Measurements from ENCODE around the gene PYCR2. TPM values are rescaled to one million over a fixed set of nuclear protein-coding genes. Genes with fewer than 3 reads are reported as not detected.

PYCR2 gene
- polyA plus RNA-seq, 2 donors = 38.2 to 41.5 TPM

GRCh38 chr1:225873281-225873850, 50.7 kb downstream of the PYCR2 start:
- peaks cover 12 to 22% of the 10 kb centered on the region in 2 donors for H3K36me3 ChIP-seq (ENCODE audit: control insufficient read depth in 2 of 2, insufficient read depth in 2 of 2, low read length in 1 of 2)
- H3K27ac ChIP-seq (ENCODE audit: low read depth in 2 of 2, low read length in 1 of 2) = peak overlapping the region in 1 of 2 donors; percentile 33
- H3K9me3 ChIP-seq (ENCODE audit: control insufficient read depth in 2 of 2, insufficient read depth in 1 of 2, low read depth in 1 of 2, low read length in 1 of 2) = no peaks in the 10 kb centered on the region
- peaks cover 10 to 15% of the 10 kb centered on the region in 2 donors for H3K4me1 ChIP-seq (ENCODE audit: control insufficient read depth in 2 of 2, insufficient read depth in 2 of 2, low read length in 1 of 2)
- no peak overlapping the region for H3K4me3 ChIP-seq (ENCODE audit: low read depth in 1 of 2, low read length in 2 of 2)
- WGBS, 2 donors = 80 to 83% methylated on average over 10 of the region's 10 CpGs
- H3K27me3 ChIP-seq (ENCODE audit: control insufficient read depth in 1 of 2, insufficient read depth in 2 of 2, low read length in 2 of 2) = no peaks in the 10 kb centered on the region

- Histone ChIP-seq H3K27ac (ENCODE audit: low read depth in 2 of 2, low read length in 1 of 2) (no peak overlapping the region), H3K36me3 (ENCODE audit: control insufficient read depth in 2 of 2, insufficient read depth in 2 of 2, low read length in 1 of 2) (peaks cover 16 to 25% of the 10 kb centered on the region in 2 donors)
Measured at GRCh38 chr1:225872075-225872430, 52.0 kb downstream of the PYCR2 start.

GRCh38 chr1:225871359-225872074, 52.5 kb downstream of the PYCR2 start:
- Histone ChIP-seq H3K9me3 (ENCODE audit: control insufficient read depth in 2 of 2, insufficient read depth in 1 of 2, low read depth in 1 of 2, low read length in 1 of 2) (no peaks in the 10 kb centered on the region), H3K4me1 (ENCODE audit: control insufficient read depth in 2 of 2, insufficient read depth in 2 of 2, low read length in 1 of 2) (peaks cover 5 to 12% of the 10 kb centered on the region in 2 donors), H3K27me3 (ENCODE audit: control insufficient read depth in 1 of 2, insufficient read depth in 2 of 2, low read length in 2 of 2) (no peaks in the 10 kb centered on the region), H3K4me3 (ENCODE audit: low read depth in 1 of 2, low read length in 2 of 2) (no peak overlapping the region), H3K36me3 (ENCODE audit: control insufficient read depth in 2 of 2, insufficient read depth in 2 of 2, low read length in 1 of 2) (peaks cover 16 to 30% of the 10 kb centered on the region in 2 donors), H3K27ac (ENCODE audit: low read depth in 2 of 2, low read length in 1 of 2) (no peak overlapping the region)
- 73 to 77% methylated on average over 11 of the region's 11 CpGs for whole genome bisulfite sequencing, 2 donors

More at GRCh38 chr1:225872075-225872430, 52.0 kb downstream of the PYCR2 start:
- no peaks in the 10 kb centered on the region for H3K27me3 ChIP-seq (ENCODE audit: control insufficient read depth in 1 of 2, insufficient read depth in 2 of 2, low read length in 2 of 2)
- peaks cover 6 to 12% of the 10 kb centered on the region in 2 donors for H3K4me1 ChIP-seq (ENCODE audit: control insufficient read depth in 2 of 2, insufficient read depth in 2 of 2, low read length in 1 of 2)
- no peaks in the 10 kb centered on the region for H3K9me3 ChIP-seq (ENCODE audit: control insufficient read depth in 2 of 2, insufficient read depth in 1 of 2, low read depth in 1 of 2, low read length in 1 of 2)
- H3K4me3 ChIP-seq (ENCODE audit: low read depth in 1 of 2, low read length in 2 of 2) = no peak overlapping the region
- WGBS, 2 donors = 72 to 81% methylated on average over 3 of the region's 3 CpGs

GRCh38 chr1:225870911-225871310, 53.1 kb downstream of the PYCR2 start:
- H3K27ac ChIP-seq (ENCODE audit: low read depth in 2 of 2, low read length in 1 of 2) = no peak overlapping the region
- no peaks in the 10 kb centered on the region for H3K27me3 ChIP-seq (ENCODE audit: control insufficient read depth in 1 of 2, insufficient read depth in 2 of 2, low read length in 2 of 2)
- peaks cover 5 to 9% of the 10 kb centered on the region in 2 donors for H3K4me1 ChIP-seq (ENCODE audit: control insufficient read depth in 2 of 2, insufficient read depth in 2 of 2, low read length in 1 of 2)
- no peak overlapping the region for H3K4me3 ChIP-seq (ENCODE audit: low read depth in 1 of 2, low read length in 2 of 2)
- peaks cover 16 to 35% of the 10 kb centered on the region in 2 donors for H3K36me3 ChIP-seq (ENCODE audit: control insufficient read depth in 2 of 2, insufficient read depth in 2 of 2, low read length in 1 of 2)
- 42 to 53% methylated on average over 3 of the region's 3 CpGs for WGBS, 2 donors
- no peaks in the 10 kb centered on the region for H3K9me3 ChIP-seq (ENCODE audit: control insufficient read depth in 2 of 2, insufficient read depth in 1 of 2, low read depth in 1 of 2, low read length in 1 of 2)

Other genes with a start within 250 kb of the PYCR2 start
- gene SRP9, start 146.4 kb downstream of the PYCR2 start, polyA plus RNA-seq = 100 to 1,000 TPM; 129 to 158 TPM
- 10 to 100 TPM; 62.5 to 90.7 TPM for gene EPHX1, start 114.1 kb downstream of the PYCR2 start, polyA plus RNA-seq
- gene TMEM63A, start 41.9 kb downstream of the PYCR2 start, polyA plus RNA-seq = 10 to 100 TPM; 11.2 to 34.9 TPM
- under 1 TPM; 0.02 to 0.10 TPM for gene LEFTY1, start 35.1 kb downstream of the PYCR2 start, polyA plus RNA-seq
- not detected for gene LEFTY2, start 17.0 kb upstream of the PYCR2 start, polyA plus RNA-seq
- 1 to 10 TPM; 3.3 to 6.1 TPM for gene SDE2, start 75.1 kb upstream of the PYCR2 start, polyA plus RNA-seq
- gene H3-3A, start 138.5 kb upstream of the PYCR2 start, polyA plus RNA-seq = 1,000 to 10,000 TPM in 1 of 2 donors, 100 to 1,000 TPM in 1; 679 to 1,046 TPM